HUES48 (cell line): ENCODE data around the gene STARD3NL.

ENCODE experiments used
- H3K27ac ChIP-seq: one replicate; pipeline ENCODE4 v1.7.0; 2013; ENCODE audit warnings: low read depth, low read length, inconsistent platforms
- H3K27me3 ChIP-seq: 2 replicates; pipeline ENCODE4 v1.6.1; 2013; ENCODE audit warnings: mild to moderate bottlenecking, low read length; ENCODE audit not compliant: control insufficient read depth, insufficient read depth
- H3K36me3 ChIP-seq: 2 replicates; pipeline ENCODE4 v1.6.1; 2013; ENCODE audit warnings: low read length; ENCODE audit not compliant: control insufficient read depth, insufficient read depth
- H3K4me1 ChIP-seq: 2 replicates; pipeline ENCODE4 v1.6.1; 2013; ENCODE audit warnings: mild to moderate bottlenecking, low read length; ENCODE audit not compliant: control insufficient read depth, insufficient read depth
- H3K4me3 ChIP-seq: 2 replicates; pipeline ENCODE4 v1.5.1; 2013; ENCODE audit warnings: mild to moderate bottlenecking, low read depth, low read length
- H3K9ac ChIP-seq: 2 replicates; pipeline ENCODE4 v1.6.1; 2013; ENCODE audit warnings: mild to moderate bottlenecking, low read depth, low read length, moderate library complexity
- H3K9me3 ChIP-seq: 2 replicates; pipeline ENCODE4 v1.6.1; 2013; ENCODE audit warnings: low read length; ENCODE audit not compliant: control insufficient read depth, insufficient read depth

The STARD3NL gene

GRCh38 chr7:38199782-38200181 is 21.7 kb downstream of the STARD3NL start:
- Histone ChIP-seq H3K27me3 (no peaks in the 10 kb centered on the region), H3K9ac (no peak overlapping the region), H3K4me1 (peaks cover 21% of the 10 kb centered on the region), H3K9me3 (no peaks in the 10 kb centered on the region), H3K4me3 (no peak overlapping the region), H3K27ac (no peak overlapping the region), H3K36me3 (no peaks in the 10 kb centered on the region)

DNA sequence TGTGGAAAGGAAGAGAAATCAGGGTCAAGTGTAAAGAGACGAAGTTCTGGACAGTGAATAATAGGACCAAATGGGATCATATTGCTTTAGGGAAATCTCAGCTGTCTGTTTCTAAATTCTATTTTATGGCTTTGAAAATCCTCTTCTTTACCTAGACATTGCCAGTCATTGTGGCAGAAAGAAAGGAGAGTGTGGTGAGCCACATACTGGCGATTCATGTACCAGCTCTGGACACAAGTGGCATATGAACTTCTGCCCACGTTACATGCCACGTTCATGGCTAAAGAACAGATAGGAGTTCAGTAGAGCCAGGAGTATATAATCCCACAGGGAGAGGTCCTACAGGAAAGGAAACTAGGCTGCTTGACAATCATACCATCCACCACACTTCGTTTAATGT is 28.0 kb downstream of the STARD3NL start:
- no peaks in the 10 kb centered on the region for H3K4me1 ChIP-seq
- H3K9ac ChIP-seq, result no peak overlapping the region
- H3K36me3 ChIP-seq, result 0 out of 2 replicates have a peak, but pooled peaks cover 4% of the 10 kb centered on the region
- no peak overlapping the region for H3K27ac ChIP-seq
- H3K9me3 ChIP-seq, result no peaks in the 10 kb centered on the region
- H3K27me3 ChIP-seq, result no peaks in the 10 kb centered on the region
- H3K4me3 ChIP-seq, result no peak overlapping the region

- H3K9ac ChIP-seq, result no peak overlapping the region
- H3K36me3 ChIP-seq, result 0 out of 2 replicates have a peak, but pooled peaks cover 4% of the 10 kb centered on the region
- peaks cover 11% of the 10 kb centered on the region for H3K4me1 ChIP-seq
- H3K27ac ChIP-seq, result no peak overlapping the region
- H3K9me3 ChIP-seq, result no peaks in the 10 kb centered on the region
- H3K27me3 ChIP-seq, result no peaks in the 10 kb centered on the region
- H3K4me3 ChIP-seq, result no peak overlapping the region
Observed at GRCh38 chr7:38207843-38208242, 29.8 kb downstream of the STARD3NL start.

GRCh38 chr7:38211486-38211885 is 33.4 kb downstream of the STARD3NL start:
- Histone ChIP-seq H3K27ac (no peak overlapping the region), H3K9me3 (no peaks in the 10 kb centered on the region), H3K4me3 (no peak overlapping the region), H3K36me3 (peaks cover 19% of the 10 kb centered on the region), H3K4me1 (peaks cover 31% of the 10 kb centered on the region), H3K9ac (no peak overlapping the region), H3K27me3 (no peaks in the 10 kb centered on the region)

GRCh38 chr7:38211940-38212339 is 33.9 kb downstream of the STARD3NL start:
- no peak overlapping the region for H3K4me3 ChIP-seq
- no peak overlapping the region for H3K27ac ChIP-seq
- no peaks in the 10 kb centered on the region for H3K27me3 ChIP-seq
- H3K9ac ChIP-seq, result no peak overlapping the region
- peaks cover 23% of the 10 kb centered on the region for H3K36me3 ChIP-seq
- peaks cover 31% of the 10 kb centered on the region for H3K4me1 ChIP-seq
- H3K9me3 ChIP-seq, result no peaks in the 10 kb centered on the region

GRCh38 chr7:38215115-38215514 is 37.1 kb downstream of the STARD3NL start:
- Histone ChIP-seq H3K27ac (no peak overlapping the region), H3K9ac (no peak overlapping the region), H3K36me3 (peaks cover 50% of the 10 kb centered on the region), H3K4me3 (no peak overlapping the region), H3K9me3 (no peaks in the 10 kb centered on the region), H3K4me1 (peaks cover 31% of the 10 kb centered on the region), H3K27me3 (no peaks in the 10 kb centered on the region)

GRCh38 chr7:38215735-38216670 is 38.0 kb downstream of the STARD3NL start:
- peaks cover 31% of the 10 kb centered on the region for H3K4me1 ChIP-seq
- H3K9ac ChIP-seq, result no peak overlapping the region
- no peaks in the 10 kb centered on the region for H3K27me3 ChIP-seq
- H3K4me3 ChIP-seq, result no peak overlapping the region
- peaks cover 58% of the 10 kb centered on the region for H3K36me3 ChIP-seq
- H3K27ac ChIP-seq, result no peak overlapping the region
- no peaks in the 10 kb centered on the region for H3K9me3 ChIP-seq

GRCh38 chr7:38217672-38218071 is 39.6 kb downstream of the STARD3NL start:
- H3K27me3 ChIP-seq, result no peaks in the 10 kb centered on the region
- no peak overlapping the region for H3K27ac ChIP-seq
- peaks cover 72% of the 10 kb centered on the region for H3K36me3 ChIP-seq
- H3K9me3 ChIP-seq, result no peaks in the 10 kb centered on the region
- H3K4me3 ChIP-seq, result no peak overlapping the region
- H3K4me1 ChIP-seq, result peaks cover 22% of the 10 kb centered on the region
- no peak overlapping the region for H3K9ac ChIP-seq

DNA sequence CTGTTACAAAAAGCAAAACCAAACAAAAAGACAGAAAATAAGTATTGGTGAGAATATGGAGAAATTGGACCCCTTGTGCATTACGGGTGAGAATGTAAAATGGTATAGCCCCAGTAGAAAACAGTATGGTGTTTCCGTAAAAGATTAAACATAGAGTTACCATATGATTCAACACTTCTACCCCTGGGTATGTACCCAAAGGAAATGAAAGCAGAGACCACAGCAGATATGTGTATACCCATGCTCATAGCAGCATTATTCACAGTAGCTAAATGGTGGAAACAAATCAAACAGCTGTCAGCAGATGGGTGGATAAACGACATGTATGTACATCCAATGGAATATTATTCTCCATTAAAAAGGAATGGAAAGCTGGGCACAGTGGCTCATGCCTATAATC is 42.4 kb downstream of the STARD3NL start:
- peaks cover 74% of the 10 kb centered on the region for H3K36me3 ChIP-seq
- no peak overlapping the region for H3K4me3 ChIP-seq
- H3K27me3 ChIP-seq, result no peaks in the 10 kb centered on the region
- H3K9me3 ChIP-seq, result no peaks in the 10 kb centered on the region
- no peak overlapping the region for H3K27ac ChIP-seq
- H3K4me1 ChIP-seq, result peaks cover 5% of the 10 kb centered on the region; the same call in 1 of the 2 replicates
- H3K9ac ChIP-seq, result no peak overlapping the region

DNA sequence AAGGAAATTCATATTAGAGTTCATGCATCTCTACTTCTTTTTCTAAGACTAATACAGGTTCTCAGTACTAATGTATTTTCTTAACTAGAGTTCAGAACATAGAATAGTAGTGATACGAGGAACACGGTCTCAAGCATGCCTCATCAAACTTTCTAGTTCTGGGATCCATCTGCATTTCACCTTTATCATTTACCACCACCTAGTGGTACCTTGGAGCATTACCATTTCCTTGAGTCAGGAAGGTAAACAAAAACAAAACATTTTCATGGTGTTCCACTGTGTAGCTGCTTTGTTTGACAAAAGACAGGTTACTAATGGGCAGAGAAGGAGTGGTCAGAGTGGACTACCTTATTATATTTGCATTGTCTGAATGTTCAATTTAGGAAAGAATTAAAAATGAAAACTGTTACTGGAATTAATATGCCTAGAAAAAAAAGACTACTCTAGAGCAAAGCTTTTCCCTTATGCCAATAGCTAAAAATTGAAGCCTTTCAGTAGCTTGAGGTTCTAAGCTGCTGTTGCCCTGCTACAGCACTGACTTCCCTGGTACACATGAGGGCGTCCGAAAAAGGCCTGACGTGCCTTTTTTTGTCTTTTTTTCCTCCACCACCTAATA is 44.5 kb downstream of the STARD3NL start:
- Histone ChIP-seq H3K9ac (no peak overlapping the region), H3K4me3 (no peak overlapping the region), H3K27me3 (no peaks in the 10 kb centered on the region), H3K36me3 (peaks cover 62% of the 10 kb centered on the region), H3K27ac (no peak overlapping the region), H3K4me1 (no peaks in the 10 kb centered on the region), H3K9me3 (no peaks in the 10 kb centered on the region)

DNA sequence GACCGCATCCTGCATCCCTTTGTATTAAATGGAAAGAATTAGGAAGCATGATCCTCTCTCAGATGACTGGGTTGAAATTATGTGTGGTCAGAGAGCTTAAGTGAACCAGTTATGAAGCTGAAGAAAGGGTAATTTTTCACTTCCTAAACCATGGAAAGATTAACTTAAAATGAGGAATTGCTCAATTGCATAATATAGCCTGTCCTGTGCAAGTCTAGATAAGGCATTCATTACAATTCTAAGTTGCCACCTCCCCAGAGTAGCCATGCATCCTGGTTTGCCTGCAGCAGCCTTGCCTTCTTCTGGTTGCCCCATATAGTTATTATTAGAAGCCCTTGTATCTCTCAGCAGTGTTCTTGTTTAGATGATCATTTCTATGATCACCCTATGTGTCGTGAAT is 45.3 kb downstream of the STARD3NL start:
- H3K36me3 ChIP-seq, result peaks cover 59% of the 10 kb centered on the region

More for the DNA sequence above, 45.3 kb downstream of the STARD3NL start:
- Histone ChIP-seq H3K27ac (no peak overlapping the region), H3K27me3 (no peaks in the 10 kb centered on the region), H3K4me1 (no peaks in the 10 kb centered on the region), H3K9me3 (no peaks in the 10 kb centered on the region), H3K4me3 (no peak overlapping the region), H3K9ac (no peak overlapping the region)
